GM21526 (cell line): ENCODE measurements around the gene HMGCS2.
"Not testable (repeated sequence)": the region's sequence is repeated elsewhere in the genome, so short reads cannot be mapped to it uniquely, and the experiment has no call there.

Experiments
- ATAC-seq: cut with Tn5 transposase; IDR thresholded peaks from one replicate; pipeline ENCODE4 v1.9.1; 2021; ENCODE audit warnings: moderate library complexity; ENCODE audit not compliant: unreplicated experiment, low FRiP score

HMGCS2 gene

GRCh38 chr1:119790451-119791198, 21.9 kb upstream of the HMGCS2 start:
- no peak for ATAC-seq

GRCh38 chr1:119787776-119788175, 19.1 kb upstream of the HMGCS2 start:
- ATAC-seq: no peak

- ATAC-seq: not testable (repeated sequence)
Measured at GRCh38 chr1:119786473-119787050, 17.9 kb upstream of the HMGCS2 start.

GRCh38 chr1:119786046-119786445, 17.3 kb upstream of the HMGCS2 start:
- ATAC-seq: not testable (repeated sequence)

GRCh38 chr1:119784191-119784781, 15.6 kb upstream of the HMGCS2 start:
- ATAC-seq: no peak

- ATAC-seq: no peak
Measured at GRCh38 chr1:119783354-119784185, 14.9 kb upstream of the HMGCS2 start.

- no peak for ATAC-seq
Measured at GRCh38 chr1:119782631-119783325, 14.1 kb upstream of the HMGCS2 start.

GRCh38 chr1:119781434-119782210, 12.9 kb upstream of the HMGCS2 start:
- no peak for ATAC-seq

GRCh38 chr1:119779869-119780356, 11.2 kb upstream of the HMGCS2 start:
- ATAC-seq: no peak

- ATAC-seq: no peak
Measured at GRCh38 chr1:119778886-119779560, 10.3 kb upstream of the HMGCS2 start.

- no peak for ATAC-seq
Measured at GRCh38 chr1:119778359-119778758, 9.7 kb upstream of the HMGCS2 start.

- ATAC-seq: no peak
Measured at GRCh38 chr1:119774746-119775490, 6.2 kb upstream of the HMGCS2 start.

GRCh38 chr1:119773711-119774241, 5.1 kb upstream of the HMGCS2 start:
- ATAC-seq: no peak

- no peak for ATAC-seq
Measured at GRCh38 chr1:119772298-119772697, 3.6 kb upstream of the HMGCS2 start.

- no peak for ATAC-seq
Measured at GRCh38 chr1:119771770-119772169, 3.1 kb upstream of the HMGCS2 start.

- no peak for ATAC-seq
Measured at GRCh38 chr1:119771016-119771415, 2.3 kb upstream of the HMGCS2 start.

- no peak for ATAC-seq
Measured at GRCh38 chr1:119767486-119767885, 1.2 kb downstream of the HMGCS2 start.

- no peak for ATAC-seq
Measured at GRCh38 chr1:119766374-119766794, 2.3 kb downstream of the HMGCS2 start.
